IMR-90 (cell line): ENCODE data around the gene CIB1. TPM values are rescaled to one million over a fixed set of nuclear protein-coding genes. Genes with fewer than 3 reads are reported as not detected.

Source experiments
- ATAC-seq: fragments of 200-7000 bp; cut with Tn5 transposase; 2 replicates; pipeline ENCODE4 v1.9.1; 2020; ENCODE audit warnings: low read depth, mild to moderate bottlenecking, moderate library complexity
- BruUV-seq: library from RNA; stranded (reverse); fragments of 400-500 nt; replicated peaks from 2 replicates; lab custom pipeline; 2021; lab: Mats Ljungman, UMichigan
- CTCF ChIA-PET: fragments of 300-600 bp; formaldehyde crosslinking; extraction: SDS; loops from one replicate; lab custom pipeline; 2021; ENCODE audit warnings: antibody characterized with exemption; lab: Yijun Ruan, JAX
- POLR2A ChIA-PET: fragments of 300-600 bp; sonication (Branson Sonifier 250); formaldehyde crosslinking; loops from one replicate; lab custom pipeline; 2022; ENCODE audit warnings: antibody characterized with exemption; ENCODE audit not compliant: unreplicated experiment; lab: Charles Lee
- DNase-seq: peaks from one replicate; pipeline ENCODE4 v3.0.0; 2013
- H2AFZ ChIP-seq: replicated peaks from 2 replicates; pipeline ENCODE3; 2013; ENCODE audit warnings: low read length, mild to moderate bottlenecking; ENCODE audit not compliant: poor library complexity
- H2AK5ac ChIP-seq: 2 replicates; pipeline ENCODE4 v1.6.1; 2013; ENCODE audit warnings: low read depth, low read length, inconsistent platforms
- H2AK9ac ChIP-seq: replicated peaks from 2 replicates; pipeline ENCODE3; 2013; ENCODE audit warnings: mild to moderate bottlenecking, low read depth, low read length, moderate library complexity; ENCODE audit not compliant: poor library complexity
- H2BK120ac ChIP-seq: 2 replicates; pipeline ENCODE4 v1.6.1; 2013; ENCODE audit warnings: low read depth, low read length, inconsistent platforms
- H2BK15ac ChIP-seq: 3 replicates; pipeline ENCODE4 v1.6.1; 2013; ENCODE audit warnings: low read depth, low read length, inconsistent platforms
- H2BK20ac ChIP-seq: 2 replicates; pipeline ENCODE4 v1.6.1; 2013; ENCODE audit warnings: low read depth, mild to moderate bottlenecking, inconsistent platforms, low read length, moderate library complexity
- H2BK5ac ChIP-seq: 2 replicates; pipeline ENCODE4 v1.6.1; 2013; ENCODE audit warnings: mild to moderate bottlenecking, low read depth, low read length, inconsistent platforms; ENCODE audit not compliant: poor library complexity, severe bottlenecking
- H3K14ac ChIP-seq: replicated peaks from 2 replicates; pipeline ENCODE4 v1.6.1; 2013; ENCODE audit warnings: low read depth, low read length, inconsistent platforms
- H3K18ac ChIP-seq: 2 replicates; pipeline ENCODE4 v1.6.1; 2013; ENCODE audit warnings: low read depth, low read length, control low read depth
- H3K23ac ChIP-seq: 2 replicates; pipeline ENCODE4 v1.6.1; 2013; ENCODE audit warnings: low read depth, low read length, inconsistent platforms
- H3K27ac ChIP-seq: 2 replicates; pipeline ENCODE4 v1.5.1; 2013; ENCODE audit warnings: mild to moderate bottlenecking, control low read depth, low read length; ENCODE audit not compliant: insufficient read depth
- H3K27me3 ChIP-seq: 2 replicates; pipeline ENCODE4 v1.6.1; 2013; ENCODE audit warnings: low read length; ENCODE audit not compliant: control insufficient read depth, insufficient read depth
- H3K36me3 ChIP-seq: 2 replicates; pipeline ENCODE4 v1.6.1; 2013; ENCODE audit warnings: low read length, mixed read lengths; ENCODE audit not compliant: control insufficient read depth, insufficient read depth
- H3K4ac ChIP-seq: 2 replicates; pipeline ENCODE4 v1.6.1; 2013; ENCODE audit warnings: low read depth, low read length, inconsistent platforms
- H3K4me1 ChIP-seq: 2 replicates; pipeline ENCODE4 v1.6.1; 2013; ENCODE audit warnings: low read length, mixed read lengths; ENCODE audit not compliant: control insufficient read depth, insufficient read depth
- H3K4me2 ChIP-seq: 2 replicates; pipeline ENCODE4 v1.6.1; 2013; ENCODE audit warnings: low read depth, mild to moderate bottlenecking, control low read depth, low read length, moderate library complexity
- H3K4me3 ChIP-seq: 2 replicates; pipeline ENCODE4 v1.5.1; 2013; ENCODE audit warnings: low read depth, mild to moderate bottlenecking, control low read depth, low read length, moderate library complexity; ENCODE audit not compliant: insufficient read depth
- H3K56ac ChIP-seq: 2 replicates; pipeline ENCODE4 v1.6.1; 2013; ENCODE audit warnings: low read length, inconsistent platforms; ENCODE audit not compliant: insufficient read depth; ENCODE audit errors: extremely low read depth
- H3K79me1 ChIP-seq, 2 experiments: 2 replicates each; pipeline ENCODE4 v1.6.1; 2013; ENCODE audit warnings: low read length in 2 of 2, inconsistent platforms in 1 of 2, low read depth in 1 of 2
- H3K9ac ChIP-seq: 2 replicates; pipeline ENCODE4 v1.6.1; 2013; ENCODE audit warnings: low read depth, low read length, control low read depth
- H3K9me1 ChIP-seq: 2 replicates; pipeline ENCODE4 v1.6.1; 2013; ENCODE audit warnings: low read length, inconsistent platforms; ENCODE audit not compliant: insufficient read depth
- H3K9me3 ChIP-seq: 2 replicates; pipeline ENCODE4 v1.6.1; 2013; ENCODE audit warnings: low read length; ENCODE audit not compliant: control insufficient read depth, insufficient read depth
- H4K20me1 ChIP-seq: 2 replicates; pipeline ENCODE4 v1.6.1; 2013; ENCODE audit warnings: low read length, inconsistent platforms; ENCODE audit not compliant: insufficient read depth
- H4K5ac ChIP-seq: 2 replicates; pipeline ENCODE4 v1.6.1; 2013; ENCODE audit warnings: mild to moderate bottlenecking, low read depth, low read length, control low read depth
- H4K8ac ChIP-seq, 2 experiments: 2 replicates each; pipeline ENCODE4 v1.6.1; 2013; ENCODE audit warnings: low read depth in 2 of 2, low read length in 2 of 2, control low read depth in 1 of 2, inconsistent platforms in 1 of 2
- H4K91ac ChIP-seq: 2 replicates; pipeline ENCODE4 v1.6.1; 2013; ENCODE audit warnings: low read depth, low read length, inconsistent platforms; ENCODE audit not compliant: insufficient read depth
- BHLHE40 ChIP-seq: fragments of 150-350 bp; IDR thresholded peaks from 2 replicates; pipeline ENCODE4 v1.6.1; 2016; ENCODE audit warnings: mild to moderate bottlenecking, low read depth, low read length
- CHD1 ChIP-seq: IDR thresholded peaks from 2 replicates; pipeline ENCODE4 v1.6.1; 2012; ENCODE audit warnings: low read depth, low read length, improper control_type of control experiment
- CTCF ChIP-seq: conservative IDR thresholded peaks from 2 replicates; pipeline ENCODE4 v1.5.1; 2012; ENCODE audit warnings: mild to moderate bottlenecking, low read depth, low read length, improper control_type of control experiment
- FOS ChIP-seq: fragments of 150-350 bp; IDR thresholded peaks from 2 replicates; pipeline ENCODE4 v1.6.1; 2016; ENCODE audit warnings: low read depth, low read length
- MAFK ChIP-seq: IDR thresholded peaks from 2 replicates; pipeline ENCODE4 v1.6.1; 2012; ENCODE audit warnings: low read depth, low read length, improper control_type of control experiment
- MAZ ChIP-seq: IDR thresholded peaks from 2 replicates; pipeline ENCODE4 v1.6.1; 2012; ENCODE audit warnings: low read depth, mild to moderate bottlenecking, low read length, improper control_type of control experiment, moderate library complexity, borderline replicate concordance
- MXI1 ChIP-seq: IDR thresholded peaks from 2 replicates; pipeline ENCODE4 v1.6.1; 2012; ENCODE audit warnings: low read depth, mild to moderate bottlenecking, low read length, moderate library complexity, borderline replicate concordance
- NFE2L2 ChIP-seq: fragments of 150-350 bp; IDR thresholded peaks from 2 replicates; pipeline ENCODE4 v1.6.1; 2016; ENCODE audit warnings: low read depth, mild to moderate bottlenecking, low read length
- RAD21 ChIP-seq: IDR thresholded peaks from 2 replicates; pipeline ENCODE4 v1.6.1; 2012; ENCODE audit warnings: low read length, improper control_type of control experiment
- RCOR1 ChIP-seq: IDR thresholded peaks from 2 replicates; pipeline ENCODE4 v1.6.1; 2012; ENCODE audit warnings: mild to moderate bottlenecking, low read length, improper control_type of control experiment; ENCODE audit not compliant: insufficient replicate concordance
- RFX5 ChIP-seq: IDR thresholded peaks from 2 replicates; pipeline ENCODE4 v1.8.0; 2012; ENCODE audit warnings: low read depth, mild to moderate bottlenecking, low read length, moderate library complexity
- SMC3 ChIP-seq: fragments of 150-350 bp; IDR thresholded peaks from 2 replicates; pipeline ENCODE4 v1.6.1; 2016; ENCODE audit warnings: low read depth, mild to moderate bottlenecking, antibody characterized with exemption, low read length, moderate library complexity
- WGBS, 2 experiments: methylation state at CpG; one replicate each; pipeline versions ENCODE4 v1.1.5 to v1.1.7; 2013; ENCODE audit warnings: missing lambda C conversion rate in 2 of 2; ENCODE audit not compliant: insufficient read length in 1 of 2; ENCODE audit errors: extremely low coverage in 2 of 2; 5-methylcytosine and 5-hydroxymethylcytosine counted together
- dilution Hi-C: fragments of 300-500 bp; cut with HindIII; formaldehyde crosslinking; loops from one replicate; pipeline ENCODE4 v1.14.3; 2018; ENCODE audit warnings: low sequenced_read_pairs; ENCODE audit not compliant: unreplicated experiment
- in situ Hi-C: fragments of 300-500 bp; cut with MboI; formaldehyde crosslinking; loops from 3 replicates; pipeline ENCODE4 v1.14.3; 2019; ENCODE audit warnings: low sequenced_read_pairs, inconsistent platforms, mixed read lengths
- intact Hi-C: fragments of 100-400 bp; cut with micrococcal nuclease; formaldehyde crosslinking; loops from 2 replicates; pipeline ENCODE4 v1.10.0; 2022
- polyA plus RNA-seq, 3 experiments: library from polyadenylated mRNA; depleted of rRNA; stranded (reverse); fragments of >200 nt; gene quantifications; 2 replicates each; pipeline ENCODE4 v1.2.3, GENCODE V29; 2012; ENCODE audit warnings: low replicate concordance in 1 of 3
- total RNA-seq: library from RNA; depleted of rRNA; stranded (reverse); fragments of >200 nt; gene quantifications from 2 replicates; pipeline ENCODE4 v1.2.3, GENCODE V29; 2012
- TF ChIP-seq, protein P1 (sequence below): fragments of 150-350 bp; IDR thresholded peaks from 2 replicates; pipeline ENCODE4 v1.6.1; 2016; ENCODE audit warnings: low read depth, mild to moderate bottlenecking, low read length, moderate library complexity, borderline replicate concordance

Gene CIB1
- total and polyA plus RNA-seq, 2 of the 4 experiments (the other 2 are of a cell fraction): 31.5 to 94.1 TPM

- no peaks in the 10 kb centered on the region for H4K20me1 ChIP-seq
- ATAC-seq (no peak), DNase-seq (no peak)
- H3K36me3 ChIP-seq: peaks cover 3% of the 10 kb centered on the region; the same call in 1 of the 2 replicates
- H3K14ac ChIP-seq: no peak overlapping the region
- no peak overlapping the region for H4K8ac ChIP-seq
- H3K56ac ChIP-seq: no peak overlapping the region
- H2BK15ac ChIP-seq: no peak overlapping the region
- no peak overlapping the region for H3K4me3 ChIP-seq
- WGBS, 2 experiments: no CpG with 5 or more reads among the region's 10 CpGs
- H3K4ac ChIP-seq: no peak overlapping the region
- H3K79me1 ChIP-seq: no peaks in the 10 kb centered on the region
- BruUV-seq: no TSS peak
- ChIA-PET CTCF (no interaction called here), POLR2A (no interaction called here)
- no peak overlapping the region for H2BK5ac ChIP-seq
- in situ Hi-C loops (no loop called here), intact Hi-C loops (loop anchor here (2.0 kb wide), 1 partner anchor 45 kb away; no protein-coding TSS in a partner anchor), dilution Hi-C loops (no loop called here)
- no peak overlapping the region for H2AK9ac ChIP-seq
- H2BK20ac ChIP-seq: no peak overlapping the region
- no peak overlapping the region for H3K9ac ChIP-seq
- H2AK5ac ChIP-seq: no peak overlapping the region
- no peak overlapping the region for H3K27ac ChIP-seq
- no peaks in the 10 kb centered on the region for H3K9me3 ChIP-seq
- no peak overlapping the region for H2BK120ac ChIP-seq
- no peak overlapping the region for H3K18ac ChIP-seq
- no peak for TF ChIP-seq BHLHE40
- TF ChIP-seq MAFK: no peak
- no peak for TF ChIP-seq CTCF
- no peak for TF ChIP-seq NFE2L2
- no peak for TF ChIP-seq RFX5
- TF ChIP-seq, protein P1, sequence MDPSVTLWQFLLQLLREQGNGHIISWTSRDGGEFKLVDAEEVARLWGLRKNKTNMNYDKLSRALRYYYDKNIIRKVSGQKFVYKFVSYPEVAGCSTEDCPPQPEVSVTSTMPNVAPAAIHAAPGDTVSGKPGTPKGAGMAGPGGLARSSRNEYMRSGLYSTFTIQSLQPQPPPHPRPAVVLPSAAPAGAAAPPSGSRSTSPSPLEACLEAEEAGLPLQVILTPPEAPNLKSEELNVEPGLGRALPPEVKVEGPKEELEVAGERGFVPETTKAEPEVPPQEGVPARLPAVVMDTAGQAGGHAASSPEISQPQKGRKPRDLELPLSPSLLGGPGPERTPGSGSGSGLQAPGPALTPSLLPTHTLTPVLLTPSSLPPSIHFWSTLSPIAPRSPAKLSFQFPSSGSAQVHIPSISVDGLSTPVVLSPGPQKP: no peak
- no peak for TF ChIP-seq MAZ
- TF ChIP-seq CHD1: no peak
- no peak for TF ChIP-seq RAD21
- TF ChIP-seq RCOR1: no peak
- no peak for TF ChIP-seq SMC3
- TF ChIP-seq FOS: no peak
- TF ChIP-seq MXI1: no peak
- H3K9me1 ChIP-seq: peaks cover 7% of the 10 kb centered on the region
- H3K4me2 ChIP-seq: no peak overlapping the region
- H3K4me1 ChIP-seq: no peaks in the 10 kb centered on the region
- no peaks in the 10 kb centered on the region for H3K27me3 ChIP-seq
- H4K91ac ChIP-seq: no peak overlapping the region
- no peak overlapping the region for H4K5ac ChIP-seq
- H2AFZ ChIP-seq: no peak overlapping the region
- H3K23ac ChIP-seq: no peak overlapping the region
These were observed 10.3 kb upstream of the CIB1 start for GRCh38 chr15:90243943-90244639.
